Measurements from ENCODE around the gene MTCH1.

MTCH1 gene

GRCh38 chr6:36985808-36986703 lies at the start of gene MTCH1:
Gene MTCH1 (minus strand): TSS chr6:36986196. CDS start chr6:36986173, 23 bp downstream.
- peak; percentile 93 for DNase-seq

- no peak for DNase-seq
These were observed 48.1 kb upstream of the MTCH1 start for GRCh38 chr6:37033819-37034795.

GRCh38 chr6:37033255-37033654 lies 47.3 kb upstream of the MTCH1 start:
- peak; percentile 75 for DNase-seq

GRCh38 chr6:37032239-37032638 lies 46.2 kb upstream of the MTCH1 start:
- no peak for DNase-seq

- DNase-seq, result no peak
These were observed 44.6 kb upstream of the MTCH1 start for GRCh38 chr6:37030599-37030998.

GRCh38 chr6:37029249-37029971 lies 43.4 kb upstream of the MTCH1 start:
- peak; percentile 79 for DNase-seq

GRCh38 chr6:37027811-37028469 lies 41.9 kb upstream of the MTCH1 start:
- no peak for DNase-seq

GRCh38 chr6:37027036-37027720 lies 41.2 kb upstream of the MTCH1 start:
- DNase-seq, result no peak

GRCh38 chr6:37025621-37026466 lies 39.8 kb upstream of the MTCH1 start:
- no peak for DNase-seq

- peak; percentile 92 for DNase-seq
These were observed 38.8 kb upstream of the MTCH1 start for GRCh38 chr6:37024656-37025337.

- DNase-seq, result no peak
These were observed 36.3 kb upstream of the MTCH1 start for GRCh38 chr6:37022135-37022863.

GRCh38 chr6:37021356-37022129 lies 35.5 kb upstream of the MTCH1 start:
- DNase-seq, result peak; percentile 92

GRCh38 chr6:37020812-37021211 lies 34.8 kb upstream of the MTCH1 start:
- no peak for DNase-seq

GRCh38 chr6:37020381-37020780 lies 34.4 kb upstream of the MTCH1 start:
- no peak for DNase-seq

GRCh38 chr6:37019065-37019450 lies 33.1 kb upstream of the MTCH1 start:
- no peak for DNase-seq

GRCh38 chr6:37018198-37019064 lies 32.4 kb upstream of the MTCH1 start:
- DNase-seq, result peak; percentile 96

- no peak for DNase-seq
These were observed 31.7 kb upstream of the MTCH1 start for GRCh38 chr6:37017606-37018197.

Data from activated CD4-positive, alpha-beta T cell treated with anti-CD3 and anti-CD28 coated beads, Interleukin-10, Interleukin-2, amounts not matched to agents 100 ng/mL and 50 ng/mL, durations not matched to agents 16 hours and 8 hours (primary cell).